ENCODE results near the gene CFLAR.
"Not testable (repeated sequence)": the region's sequence is repeated elsewhere in the genome, so short reads cannot be mapped to it uniquely, and the experiment has no call there.

Gene CFLAR

GRCh38 chr2:201137505-201138400 lies 21.8 kb downstream of the CFLAR start:
- TF ChIP-seq, protein P1, sequence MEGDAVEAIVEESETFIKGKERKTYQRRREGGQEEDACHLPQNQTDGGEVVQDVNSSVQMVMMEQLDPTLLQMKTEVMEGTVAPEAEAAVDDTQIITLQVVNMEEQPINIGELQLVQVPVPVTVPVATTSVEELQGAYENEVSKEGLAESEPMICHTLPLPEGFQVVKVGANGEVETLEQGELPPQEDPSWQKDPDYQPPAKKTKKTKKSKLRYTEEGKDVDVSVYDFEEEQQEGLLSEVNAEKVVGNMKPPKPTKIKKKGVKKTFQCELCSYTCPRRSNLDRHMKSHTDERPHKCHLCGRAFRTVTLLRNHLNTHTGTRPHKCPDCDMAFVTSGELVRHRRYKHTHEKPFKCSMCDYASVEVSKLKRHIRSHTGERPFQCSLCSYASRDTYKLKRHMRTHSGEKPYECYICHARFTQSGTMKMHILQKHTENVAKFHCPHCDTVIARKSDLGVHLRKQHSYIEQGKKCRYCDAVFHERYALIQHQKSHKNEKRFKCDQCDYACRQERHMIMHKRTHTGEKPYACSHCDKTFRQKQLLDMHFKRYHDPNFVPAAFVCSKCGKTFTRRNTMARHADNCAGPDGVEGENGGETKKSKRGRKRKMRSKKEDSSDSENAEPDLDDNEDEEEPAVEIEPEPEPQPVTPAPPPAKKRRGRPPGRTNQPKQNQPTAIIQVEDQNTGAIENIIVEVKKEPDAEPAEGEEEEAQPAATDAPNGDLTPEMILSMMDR (IDR thresholded peaks at IDR 0.05; ENCODE audit: borderline replicate concordance, insufficient read depth, low read depth, low read length), result no peak
- H3K4me3 ChIP-seq (ENCODE audit: low read depth, low read length), result no peak overlapping the region

- no peak overlapping the region for H3K4me3 ChIP-seq (ENCODE audit: low read depth, low read length)
- TF ChIP-seq, protein P1 (IDR thresholded peaks at IDR 0.05; ENCODE audit: borderline replicate concordance, insufficient read depth, low read depth, low read length), result no peak
Measured at GRCh38 chr2:201138401-201138970, 22.5 kb downstream of the CFLAR start.

GRCh38 chr2:201138986-201139781 lies 23.2 kb downstream of the CFLAR start:
- not testable (repeated sequence) for H3K4me3 ChIP-seq (ENCODE audit: low read depth, low read length)

GRCh38 chr2:201139836-201140604 lies 24.1 kb downstream of the CFLAR start:
- no peak overlapping the region for H3K4me3 ChIP-seq (ENCODE audit: low read depth, low read length)
- TF ChIP-seq, protein P1 (IDR thresholded peaks at IDR 0.05; ENCODE audit: borderline replicate concordance, insufficient read depth, low read depth, low read length), result no peak

DNA sequence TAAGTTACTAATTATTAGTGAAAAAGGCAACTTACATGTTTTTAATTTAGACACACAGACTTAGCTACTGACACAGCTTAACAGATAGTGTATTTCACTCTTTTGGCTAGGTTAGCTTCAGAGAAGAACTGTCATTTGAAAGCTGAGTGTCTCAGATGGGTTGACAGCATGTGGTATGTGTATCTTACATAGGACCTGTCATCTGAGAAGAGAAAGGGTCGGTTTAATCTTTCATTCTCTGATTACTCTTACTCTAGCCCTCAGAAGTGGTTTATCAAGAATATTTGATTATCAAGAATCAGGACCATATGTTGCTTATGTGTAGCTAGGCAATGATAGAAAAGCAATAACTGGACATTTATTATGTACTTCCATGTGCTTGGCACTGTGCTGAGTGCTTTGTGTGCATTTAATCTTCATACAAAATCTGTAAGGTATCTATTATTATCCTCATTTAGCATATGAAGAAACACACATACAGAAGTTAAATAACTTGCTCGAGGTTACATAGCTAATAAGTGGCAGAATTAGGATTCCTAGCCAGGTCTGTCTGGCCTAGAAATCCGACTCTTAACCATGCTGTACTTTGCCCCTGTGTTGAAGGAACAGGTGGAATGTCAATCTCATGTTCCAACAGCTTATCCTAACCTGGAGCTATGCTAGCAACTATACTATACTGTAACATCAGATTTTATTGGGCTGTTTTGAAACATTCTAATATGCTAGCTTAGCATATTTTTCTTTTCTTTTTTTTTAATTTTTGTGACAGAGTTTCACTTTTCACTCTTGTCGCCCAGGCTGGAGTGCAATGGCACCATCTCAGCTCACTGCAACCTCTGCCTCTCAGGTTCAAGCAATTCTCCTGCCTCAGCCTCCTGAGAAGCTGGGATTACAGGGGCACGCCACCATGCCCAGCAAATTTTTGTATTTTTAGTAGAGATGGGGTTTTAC lies 28.4 kb downstream of the CFLAR start:
- TF ChIP-seq, protein P1 (IDR thresholded peaks at IDR 0.05; ENCODE audit: borderline replicate concordance, insufficient read depth, low read depth, low read length), result no peak

GRCh38 chr2:201148434-201148990 lies 32.5 kb downstream of the CFLAR start:
- TF ChIP-seq, protein P1 (IDR thresholded peaks at IDR 0.05; ENCODE audit: borderline replicate concordance, insufficient read depth, low read depth, low read length), result no peak
- no peak overlapping the region for H3K4me3 ChIP-seq (ENCODE audit: low read depth, low read length)

More for the DNA sequence above, 28.4 kb downstream of the CFLAR start:
- H3K4me3 ChIP-seq (ENCODE audit: low read depth, low read length), result no peak overlapping the region

Data from GM12875 (cell line).